ENCODE measurements around the gene PKP3.
"Not testable (repeated sequence)": the region's sequence is repeated elsewhere in the genome, so short reads cannot be mapped to it uniquely, and the experiment has no call there.

Gene PKP3

DNA sequence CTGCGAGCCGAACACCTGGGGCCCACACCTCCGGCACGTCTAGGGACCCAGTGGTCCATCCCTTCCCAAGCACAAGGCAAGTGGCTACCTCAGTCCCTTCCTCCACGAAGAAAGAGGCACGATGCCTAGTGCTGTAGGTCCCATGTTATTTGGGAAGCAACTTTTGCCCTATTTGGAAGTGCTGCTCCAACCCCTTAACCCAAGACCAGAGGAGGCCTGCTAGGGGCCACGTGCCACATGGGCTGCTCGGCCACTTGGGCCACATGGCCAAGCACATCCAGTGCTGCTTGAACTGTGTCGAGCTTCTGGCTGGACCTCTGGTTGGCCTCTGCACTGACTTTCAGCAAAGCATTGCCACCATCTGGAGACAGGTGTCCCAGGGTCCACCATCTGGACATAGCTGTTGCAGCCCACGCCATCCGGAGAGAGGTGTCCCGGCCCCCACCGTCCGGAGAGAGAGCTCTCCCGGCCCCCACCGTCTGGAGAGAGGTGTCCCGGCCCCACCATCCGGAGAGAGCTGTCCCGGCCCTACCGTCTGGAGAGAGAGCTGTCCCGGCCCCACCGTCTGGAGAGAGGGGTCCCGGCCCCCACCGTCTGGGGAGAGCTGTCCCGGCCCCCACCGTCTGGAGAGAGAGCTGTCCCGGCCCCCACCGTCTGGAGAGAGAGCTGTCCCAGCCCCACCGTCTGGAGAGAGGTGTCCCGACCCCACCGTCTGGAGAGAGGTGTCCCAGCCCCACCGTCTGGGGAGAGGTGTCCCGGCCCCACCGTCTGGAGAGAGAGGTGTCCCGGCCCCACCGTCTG lies 31.2 kb upstream of the PKP3 start:
- no peak for DNase-seq (ENCODE audit: low read depth in 2 of 2, low spot score in 1 of 2)

- DNase-seq (ENCODE audit: low read depth in 2 of 2, low spot score in 1 of 2), result not testable (repeated sequence)
Measured at GRCh38 chr11:363443-363805, 30.6 kb upstream of the PKP3 start.

GRCh38 chr11:363948-364761 lies 29.9 kb upstream of the PKP3 start:
- peak; percentile 29 to 31 for DNase-seq (ENCODE audit: low read depth in 2 of 2, low spot score in 1 of 2)

- no peak for DNase-seq (ENCODE audit: low read depth in 2 of 2, low spot score in 1 of 2)
Measured at GRCh38 chr11:364991-365725, 28.9 kb upstream of the PKP3 start.

DNA sequence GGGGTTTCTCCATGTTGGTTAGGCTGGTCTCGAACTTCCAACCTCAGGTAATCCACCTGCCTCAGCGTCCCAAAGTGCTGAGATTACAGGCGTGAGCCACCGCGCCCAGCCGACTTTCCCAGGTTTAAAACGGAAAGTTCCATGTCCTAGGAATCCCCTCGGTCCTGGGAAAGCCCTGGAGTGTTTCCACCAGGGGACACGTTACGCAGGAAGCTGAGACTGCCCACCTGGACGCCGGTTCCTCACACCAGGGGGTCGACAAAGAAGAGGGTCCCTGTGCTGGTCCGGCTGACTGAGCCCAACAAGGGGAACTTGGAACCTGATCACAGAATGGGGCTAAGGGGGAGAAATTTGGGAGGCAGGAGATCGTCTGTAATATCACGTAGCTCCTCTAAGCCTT lies 28.2 kb upstream of the PKP3 start:
- no peak for DNase-seq (ENCODE audit: low read depth in 2 of 2, low spot score in 1 of 2)

DNA sequence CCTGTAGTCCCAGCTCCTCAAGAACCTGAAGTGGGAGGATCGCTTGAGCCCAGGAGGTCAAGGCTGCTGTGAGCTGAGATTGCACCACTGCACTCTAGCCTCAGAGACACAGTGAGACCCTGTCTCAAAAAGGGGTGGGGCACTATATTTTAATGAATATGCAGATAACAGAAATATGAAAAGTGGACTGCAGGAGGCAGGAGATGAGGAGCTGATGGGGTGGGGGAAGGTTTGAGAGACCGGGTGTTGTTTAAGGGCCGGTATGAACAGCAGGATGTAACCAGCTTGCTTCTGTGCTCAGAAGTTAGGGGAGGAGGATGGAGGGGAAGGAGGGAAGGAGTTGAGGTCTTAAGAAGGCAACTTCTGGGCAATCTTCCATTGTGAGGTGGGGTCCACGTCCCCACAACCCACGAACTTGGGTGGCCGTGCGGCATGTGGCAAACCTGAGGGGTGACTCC lies 26.0 kb upstream of the PKP3 start:
- no peak for DNase-seq (ENCODE audit: low read depth in 2 of 2, low spot score in 1 of 2)

GRCh38 chr11:368414-369335 lies 25.3 kb upstream of the PKP3 start:
- no peak for DNase-seq (ENCODE audit: low read depth in 2 of 2, low spot score in 1 of 2)

GRCh38 chr11:369336-370018 lies 24.5 kb upstream of the PKP3 start, which contains the start of gene B4GALNT4:
Gene B4GALNT4, plus strand, starts transcription at chr11:369499. Its CDS starts 305 bp downstream, at chr11:369804.
- DNase-seq (ENCODE audit: low read depth in 2 of 2, low spot score in 1 of 2), result no peak

DNA sequence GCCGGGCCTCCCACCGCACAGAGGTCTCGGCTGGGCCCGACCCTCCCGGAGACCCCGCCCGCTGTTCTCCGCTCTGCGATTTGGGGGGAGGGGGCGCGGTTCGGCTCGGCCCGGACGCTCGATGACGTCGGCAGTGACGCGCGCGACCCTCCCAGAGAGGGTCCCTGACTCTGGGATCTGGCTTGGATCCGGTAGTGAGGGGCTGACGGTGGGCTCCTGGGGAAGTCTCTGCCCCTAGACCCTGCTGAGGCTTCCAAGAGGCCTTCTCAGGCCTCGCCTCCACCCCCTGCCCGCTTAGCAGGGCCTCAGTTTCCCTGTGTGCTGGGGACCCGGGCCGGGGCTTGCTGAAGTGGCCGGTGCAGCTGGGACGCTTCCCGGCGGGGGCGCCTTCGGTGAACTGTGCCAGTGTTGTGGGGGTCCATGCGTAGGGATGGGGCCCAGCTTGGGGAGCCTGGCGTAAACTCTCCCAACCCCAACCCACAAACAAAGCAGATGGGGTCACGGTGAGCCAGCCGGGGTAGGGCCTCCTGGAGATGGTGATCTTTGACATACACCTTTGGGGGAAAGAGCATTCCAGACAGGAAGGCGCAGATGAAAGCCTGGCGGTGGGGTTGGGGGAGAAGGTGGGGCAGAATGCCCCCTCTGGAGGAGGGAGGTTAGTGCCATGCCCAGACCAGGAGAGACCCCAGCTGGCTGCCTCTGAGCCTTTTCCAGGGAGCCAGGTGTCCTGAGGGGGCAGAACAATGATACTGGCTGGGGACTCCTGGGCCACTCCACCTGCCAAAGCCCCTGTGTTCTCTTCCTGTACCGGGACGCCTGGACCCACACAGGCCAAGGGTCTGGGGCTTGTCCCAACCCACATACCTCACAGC lies 23.7 kb upstream of the PKP3 start:
- no peak for DNase-seq (ENCODE audit: low read depth in 2 of 2, low spot score in 1 of 2)

GRCh38 chr11:371051-371450 lies 23.0 kb upstream of the PKP3 start:
- DNase-seq (ENCODE audit: low read depth in 2 of 2, low spot score in 1 of 2), result no peak

DNA sequence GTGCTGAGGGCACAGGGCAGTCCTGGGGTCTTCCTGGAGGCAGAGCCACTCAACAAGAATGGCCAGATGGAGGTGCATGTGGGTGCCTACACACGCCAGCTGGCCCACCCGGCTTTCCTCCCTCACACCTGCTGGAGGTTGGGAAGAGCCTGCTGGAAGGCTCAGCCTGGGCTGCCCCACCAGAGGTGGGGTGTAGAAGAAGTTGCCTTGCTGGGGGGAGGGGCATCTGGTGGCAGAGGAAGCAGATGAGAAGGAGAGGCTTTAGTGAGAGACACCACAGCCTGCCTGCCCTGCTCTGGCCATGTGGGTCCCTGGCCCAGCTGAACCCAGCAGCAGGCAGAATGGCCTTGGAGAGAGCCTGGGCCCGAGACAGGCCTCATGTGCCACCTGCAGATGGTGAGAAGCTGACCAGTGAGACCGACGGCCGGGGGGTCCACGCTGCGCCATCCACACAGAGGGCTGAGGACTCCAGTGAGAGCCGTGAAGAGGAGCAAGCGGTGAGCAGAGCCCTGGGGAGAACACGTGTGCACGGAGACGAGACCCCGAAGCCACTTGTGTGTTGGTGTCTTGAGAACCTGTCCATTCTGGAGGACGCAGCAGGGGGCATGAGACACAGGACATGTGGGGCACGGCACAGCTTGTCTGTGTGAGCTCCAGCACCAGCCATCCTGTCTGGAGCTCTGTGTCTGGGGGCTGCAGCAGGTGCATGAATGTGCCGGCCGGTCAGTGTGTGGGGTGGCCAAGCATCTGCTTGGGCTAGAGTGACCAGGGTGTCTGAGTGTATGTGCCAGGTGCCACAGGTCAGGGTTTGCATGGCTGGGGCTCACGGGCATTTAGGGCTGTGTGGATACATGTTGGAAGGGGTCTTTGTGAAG lies 22.1 kb upstream of the PKP3 start:
- DNase-seq (ENCODE audit: low read depth in 2 of 2, low spot score in 1 of 2), result no peak

- DNase-seq (ENCODE audit: low read depth in 2 of 2, low spot score in 1 of 2), result no peak
Measured at GRCh38 chr11:372809-373715, 20.9 kb upstream of the PKP3 start.

GRCh38 chr11:373716-374551 lies 20.1 kb upstream of the PKP3 start:
- no peak for DNase-seq (ENCODE audit: low read depth in 2 of 2, low spot score in 1 of 2)

GRCh38 chr11:375065-376025 lies 18.7 kb upstream of the PKP3 start:
- no peak for DNase-seq (ENCODE audit: low read depth in 2 of 2, low spot score in 1 of 2)
